Measurements from ENCODE around the gene SIGLEC6. TPM values are rescaled to one million over a fixed set of nuclear protein-coding genes. Genes with fewer than 3 reads are reported as not detected.

The SIGLEC6 gene
- total RNA-seq, 1 experiment from 2014 or later: 0.31 TPM

DNA sequence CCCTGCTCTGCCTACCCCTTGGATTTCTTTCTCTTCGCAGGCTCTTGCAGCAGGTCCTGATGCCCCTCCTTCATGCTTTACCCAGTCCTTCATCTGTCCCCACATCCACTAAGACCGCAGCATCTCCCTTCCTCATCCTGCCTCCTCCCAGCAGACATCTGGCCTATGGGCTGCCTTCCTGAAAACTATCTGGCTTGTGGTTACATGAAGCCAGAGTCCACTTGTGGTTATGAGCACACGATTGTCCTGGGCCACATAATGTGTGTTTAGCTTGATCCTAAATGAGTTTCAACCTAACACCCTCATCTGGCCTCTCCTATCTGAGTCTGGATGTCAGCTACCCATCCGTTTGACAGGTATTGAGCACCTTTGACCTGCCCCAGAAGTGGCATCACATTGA, 34.1 kb upstream of the SIGLEC6 start:
- Histone ChIP-seq H3K4ac (ENCODE audit: low read depth, low read length) (no peak overlapping the region), H3K23ac (ENCODE audit: insufficient read length, low read depth, low read length) (no peak overlapping the region), H2BK5ac (ENCODE audit: insufficient read length, low read length) (no peak overlapping the region), H4K20me1 (ENCODE audit: control insufficient read depth, insufficient read depth, insufficient read length) (no peaks in the 10 kb centered on the region), H3K79me2 (ENCODE audit: insufficient read depth, low read length) (no peaks in the 10 kb centered on the region), H4K8ac (replicated peaks; ENCODE audit: insufficient read length, low read depth, low read length) (no peak overlapping the region), H2BK12ac (ENCODE audit: insufficient read length, low read depth, low read length) (no peak overlapping the region), H3K27ac (ENCODE audit: insufficient read length, low read depth, low read length) (no peak overlapping the region), H3K23me2 (ENCODE audit: insufficient read length, low read depth, low read length, poor library complexity, severe bottlenecking) (no peaks in the 10 kb centered on the region), H3K56ac (ENCODE audit: insufficient read length, low read depth, low read length) (no peak overlapping the region), H2BK15ac (ENCODE audit: low read depth, low read length) (no peak overlapping the region), H2BK120ac (ENCODE audit: low read depth, low read length, poor library complexity, severe bottlenecking) (no peak overlapping the region), H4K5ac (ENCODE audit: insufficient read length, low read depth, low read length) (no peak overlapping the region), H2BK20ac (ENCODE audit: low read depth, low read length, poor library complexity, severe bottlenecking) (no peak overlapping the region), H4K91ac (ENCODE audit: insufficient read length, low read depth, low read length) (no peak overlapping the region), H3K9me3 (ENCODE audit: control insufficient read depth, low read depth, low read length) (no peaks in the 10 kb centered on the region), H3K27me3 (ENCODE audit: insufficient read depth, low read length) (no peaks in the 10 kb centered on the region), H3T11ph (ENCODE audit: low read length) (no peak overlapping the region), H2AK5ac (ENCODE audit: insufficient read length, low read length) (no peak overlapping the region), H3K4me1 (ENCODE audit: insufficient read depth, low read length) (no peaks in the 10 kb centered on the region), H3K9ac (ENCODE audit: extremely low read depth, insufficient read length, low read length) (no peak overlapping the region), H3K79me1 (ENCODE audit: insufficient read depth, low read depth, low read length, poor library complexity, severe bottlenecking) (no peaks in the 10 kb centered on the region), H3K18ac (ENCODE audit: insufficient read length, low read depth, low read length) (no peak overlapping the region), H3K4me2 (ENCODE audit: insufficient read depth, insufficient read length, low read length) (no peak overlapping the region), H3K14ac (ENCODE audit: insufficient read depth, low read length) (no peak overlapping the region), H2AFZ (ENCODE audit: low read length) (no peak overlapping the region)
- no peak overlapping the region; a peak in 1 of 5 replicates for H3K4me3 Mint-ChIP-seq
- H3K4me1 Mint-ChIP-seq: 0 out of 4 replicates have a peak, but pooled peaks cover 0 to 2% of the 10 kb centered on the region in 2 experiments
- H3K36me3 Mint-ChIP-seq (ENCODE audit: insufficient read depth in 1 of 3, low read depth in 3 of 3): no peaks in the 10 kb centered on the region; a peak in 1 of 7 replicates
- WGBS (ENCODE audit: extremely low coverage, insufficient read length, low lambda C conversion rate): no CpG with 5 or more reads among the region's 4 CpGs
- TF ChIP-seq, protein P1, sequence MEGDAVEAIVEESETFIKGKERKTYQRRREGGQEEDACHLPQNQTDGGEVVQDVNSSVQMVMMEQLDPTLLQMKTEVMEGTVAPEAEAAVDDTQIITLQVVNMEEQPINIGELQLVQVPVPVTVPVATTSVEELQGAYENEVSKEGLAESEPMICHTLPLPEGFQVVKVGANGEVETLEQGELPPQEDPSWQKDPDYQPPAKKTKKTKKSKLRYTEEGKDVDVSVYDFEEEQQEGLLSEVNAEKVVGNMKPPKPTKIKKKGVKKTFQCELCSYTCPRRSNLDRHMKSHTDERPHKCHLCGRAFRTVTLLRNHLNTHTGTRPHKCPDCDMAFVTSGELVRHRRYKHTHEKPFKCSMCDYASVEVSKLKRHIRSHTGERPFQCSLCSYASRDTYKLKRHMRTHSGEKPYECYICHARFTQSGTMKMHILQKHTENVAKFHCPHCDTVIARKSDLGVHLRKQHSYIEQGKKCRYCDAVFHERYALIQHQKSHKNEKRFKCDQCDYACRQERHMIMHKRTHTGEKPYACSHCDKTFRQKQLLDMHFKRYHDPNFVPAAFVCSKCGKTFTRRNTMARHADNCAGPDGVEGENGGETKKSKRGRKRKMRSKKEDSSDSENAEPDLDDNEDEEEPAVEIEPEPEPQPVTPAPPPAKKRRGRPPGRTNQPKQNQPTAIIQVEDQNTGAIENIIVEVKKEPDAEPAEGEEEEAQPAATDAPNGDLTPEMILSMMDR (conservative IDR thresholded peaks at IDR 0.05): no peak
- H3K27me3 Mint-ChIP-seq (ENCODE audit: low read depth): peaks cover 61% of the 10 kb centered on the region
- DNase-seq: no peak
- peaks cover 6 to 60% of the 10 kb centered on the region in 2 experiments for H3K9me3 Mint-ChIP-seq
- no peak overlapping the region for H3K27ac Mint-ChIP-seq

Measured in H9 (cell line).